Measurements from ENCODE around the gene ACBD7.

- TF ChIP-seq, protein P1, sequence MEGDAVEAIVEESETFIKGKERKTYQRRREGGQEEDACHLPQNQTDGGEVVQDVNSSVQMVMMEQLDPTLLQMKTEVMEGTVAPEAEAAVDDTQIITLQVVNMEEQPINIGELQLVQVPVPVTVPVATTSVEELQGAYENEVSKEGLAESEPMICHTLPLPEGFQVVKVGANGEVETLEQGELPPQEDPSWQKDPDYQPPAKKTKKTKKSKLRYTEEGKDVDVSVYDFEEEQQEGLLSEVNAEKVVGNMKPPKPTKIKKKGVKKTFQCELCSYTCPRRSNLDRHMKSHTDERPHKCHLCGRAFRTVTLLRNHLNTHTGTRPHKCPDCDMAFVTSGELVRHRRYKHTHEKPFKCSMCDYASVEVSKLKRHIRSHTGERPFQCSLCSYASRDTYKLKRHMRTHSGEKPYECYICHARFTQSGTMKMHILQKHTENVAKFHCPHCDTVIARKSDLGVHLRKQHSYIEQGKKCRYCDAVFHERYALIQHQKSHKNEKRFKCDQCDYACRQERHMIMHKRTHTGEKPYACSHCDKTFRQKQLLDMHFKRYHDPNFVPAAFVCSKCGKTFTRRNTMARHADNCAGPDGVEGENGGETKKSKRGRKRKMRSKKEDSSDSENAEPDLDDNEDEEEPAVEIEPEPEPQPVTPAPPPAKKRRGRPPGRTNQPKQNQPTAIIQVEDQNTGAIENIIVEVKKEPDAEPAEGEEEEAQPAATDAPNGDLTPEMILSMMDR (conservative IDR thresholded peaks at IDR 0.05), result no peak
- TF ChIP-seq ZFX (IDR thresholded peaks at IDR 0.05), result no peak
Observed at GRCh38 chr10:15060638-15061037, 27.9 kb downstream of the ACBD7 start.
